ENCODE data around the gene CPTP. TPM values are rescaled to one million over a fixed set of nuclear protein-coding genes. Genes with fewer than 3 reads are reported as not detected.

Gene CPTP
- total and polyA plus RNA-seq, 7 experiments from 2014 or later: 11.5 to 29.3 (median 19.1) TPM

DNA sequence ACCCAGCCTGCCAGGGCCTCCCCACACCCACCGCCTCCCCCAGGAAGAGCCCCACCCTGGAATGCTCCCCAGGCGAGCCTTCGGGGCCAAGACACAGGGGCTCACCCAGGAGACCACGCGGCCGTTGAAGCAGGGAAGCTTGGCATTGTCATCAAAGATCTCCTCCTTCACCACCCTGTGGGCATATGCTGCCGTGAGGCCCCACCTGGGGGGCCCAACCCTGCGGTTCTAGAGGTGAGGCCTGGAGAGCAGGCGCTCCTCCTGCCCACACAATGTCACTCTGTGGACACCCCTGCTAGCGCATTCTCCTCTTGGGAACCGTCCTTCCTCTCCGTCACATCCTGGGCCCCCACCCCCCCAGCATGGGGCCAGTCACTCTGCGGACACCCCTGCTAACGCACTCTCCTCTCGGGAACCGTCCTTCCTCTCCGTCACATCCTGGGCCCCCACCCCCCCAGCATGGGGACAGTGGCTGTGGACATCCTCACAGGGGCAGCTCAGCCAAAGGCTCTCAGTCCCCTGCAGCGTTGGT lies 18.0 kb downstream of the CPTP start:
- H3K27me3 Mint-ChIP-seq: no peaks in the 10 kb centered on the region
- H3K36me3 ChIP-seq (ENCODE audit: control insufficient read depth in 2 of 3, insufficient read depth in 3 of 3, low read length in 3 of 3): peaks cover 0 to 24% (median 0%) of the 10 kb centered on the region in 3 experiments
- peaks cover 0 to 1% of the 10 kb centered on the region in 2 donors for H3K4me1 ChIP-seq (ENCODE audit: control insufficient read depth in 2 of 2, insufficient read depth in 2 of 2, low read length in 2 of 2)
- ChIA-PET POLR2A (no interaction called here), CTCF (no interaction called here)
- H3K4me3 Mint-ChIP-seq: no peak overlapping the region
- peaks cover 0 to 4% (median 0%) of the 10 kb centered on the region in 11 donors for H3K9me3 Mint-ChIP-seq
- ATAC-seq (no peak), DNase-seq (no peak)
- H3K27ac Mint-ChIP-seq: no peak overlapping the region
- peaks cover 10 to 17% (median 12%) of the 10 kb centered on the region in 7 donors for H3K4me1 Mint-ChIP-seq
- peaks cover 0 to 11% (median 4%) of the 10 kb centered on the region in 5 donors for H3K36me3 Mint-ChIP-seq
- no peak overlapping the region for H3K4me3 ChIP-seq (ENCODE audit: low read length)
- intact Hi-C loops (cut with micrococcal nuclease): no loop called here
- H3K27ac ChIP-seq (ENCODE audit: low read depth, low read length): no peak overlapping the region
- H3K9me3 ChIP-seq (ENCODE audit: control insufficient read depth in 2 of 3, low read length in 3 of 3): no peaks in the 10 kb centered on the region
- no peaks in the 10 kb centered on the region for H3K27me3 ChIP-seq (ENCODE audit: control insufficient read depth in 2 of 2, insufficient read depth in 2 of 2, low read length in 2 of 2)

DNA sequence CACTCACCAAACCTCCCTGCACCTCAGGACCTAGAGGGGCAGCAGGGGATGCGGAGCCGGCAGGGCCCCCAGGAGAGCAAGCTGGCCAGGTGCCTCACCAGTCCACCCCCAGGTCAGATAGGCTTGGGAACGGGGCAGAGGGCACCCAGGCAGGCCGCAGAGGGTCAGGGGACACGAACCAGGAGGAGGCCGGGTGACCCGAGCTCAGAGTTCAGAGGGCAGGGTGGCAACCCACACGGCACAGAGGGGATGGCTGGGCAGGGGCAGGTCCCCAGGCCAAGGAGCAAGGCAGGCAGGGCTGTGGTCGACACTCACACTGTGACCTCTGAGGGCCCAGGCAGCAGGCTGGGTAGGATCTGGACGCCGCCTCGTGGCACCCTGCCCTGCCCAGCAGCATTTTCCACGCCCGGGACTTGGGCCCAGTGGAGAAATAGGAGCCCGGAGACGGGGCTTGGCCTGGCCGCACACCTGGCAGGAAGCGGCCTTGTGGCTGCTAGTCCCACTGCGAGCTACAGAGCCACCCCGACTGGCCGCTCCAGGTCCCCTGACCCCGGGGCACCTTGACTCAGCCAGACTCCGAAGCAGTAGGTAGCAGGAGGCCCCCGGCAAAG lies 19.3 kb downstream of the CPTP start:
- H3K4me3 ChIP-seq (ENCODE audit: low read length): no peak overlapping the region
- ChIA-PET CTCF (interaction anchor here (0.7 kb wide), 1 partner anchor 306 kb away, joined by 3 read pairs; no protein-coding TSS in a partner anchor), POLR2A (no interaction called here)
- peaks cover 0 to 4% (median 0%) of the 10 kb centered on the region in 11 donors for H3K9me3 Mint-ChIP-seq
- H3K36me3 ChIP-seq (ENCODE audit: control insufficient read depth in 2 of 3, insufficient read depth in 3 of 3, low read length in 3 of 3): peaks cover 0 to 16% (median 0%) of the 10 kb centered on the region in 3 experiments
- ATAC-seq (no peak), DNase-seq (no peak)
- H3K27ac Mint-ChIP-seq: no peak overlapping the region
- no peaks in the 10 kb centered on the region for H3K27me3 Mint-ChIP-seq
- peaks cover 0 to 11% (median 4%) of the 10 kb centered on the region in 5 donors for H3K36me3 Mint-ChIP-seq
- no peaks in the 10 kb centered on the region for H3K27me3 ChIP-seq (ENCODE audit: control insufficient read depth in 2 of 2, insufficient read depth in 2 of 2, low read length in 2 of 2)
- peaks cover 12 to 22% (median 13%) of the 10 kb centered on the region in 7 donors for H3K4me1 Mint-ChIP-seq
- H3K9me3 ChIP-seq (ENCODE audit: control insufficient read depth in 2 of 3, low read length in 3 of 3): no peaks in the 10 kb centered on the region
- H3K27ac ChIP-seq (ENCODE audit: low read depth, low read length): no peak overlapping the region
- peaks cover 0 to 9% of the 10 kb centered on the region in 2 donors for H3K4me1 ChIP-seq (ENCODE audit: control insufficient read depth in 2 of 2, insufficient read depth in 2 of 2, low read length in 2 of 2)
- intact Hi-C loops (cut with micrococcal nuclease): no loop called here
- H3K4me3 Mint-ChIP-seq: no peak overlapping the region

DNA sequence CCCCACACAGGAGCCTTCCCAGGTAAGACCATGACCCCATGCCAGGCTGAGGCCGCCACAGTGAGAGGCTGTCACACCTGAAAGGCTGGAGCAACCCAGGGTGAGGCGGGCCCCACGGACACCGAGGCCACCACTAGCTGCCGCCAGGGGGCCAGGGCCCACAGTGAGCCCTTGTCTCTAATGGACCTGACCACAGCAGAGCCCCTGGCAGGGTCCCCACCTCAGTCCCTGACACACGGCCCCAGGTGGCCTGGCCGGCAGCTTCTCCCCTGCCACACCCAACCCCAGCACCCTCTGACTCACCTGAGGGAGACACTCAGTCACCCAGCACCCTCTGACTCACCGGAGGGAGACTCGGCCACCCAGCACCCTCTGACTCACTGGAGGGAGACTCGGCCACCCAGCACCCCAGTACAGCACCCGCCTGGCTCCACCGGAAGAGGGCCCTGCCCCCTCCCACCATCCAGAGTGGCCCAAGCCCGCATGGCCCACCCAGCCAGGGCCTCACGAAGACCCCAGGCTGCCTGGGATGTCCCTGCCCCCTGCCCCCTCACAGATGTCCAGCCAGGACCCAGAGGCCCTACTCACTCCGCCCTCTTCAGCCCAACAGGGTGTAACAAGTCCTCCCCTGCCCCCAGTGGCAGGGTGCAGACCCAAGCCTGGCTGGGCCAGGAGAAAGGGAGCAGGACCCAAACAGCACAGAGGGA lies 20.2 kb downstream of the CPTP start:
- intact Hi-C loops (cut with micrococcal nuclease): no loop called here
- CTCF ChIA-PET: no interaction called here
- H3K36me3 Mint-ChIP-seq: peaks cover 0 to 11% (median 4%) of the 10 kb centered on the region in 5 donors

DNA sequence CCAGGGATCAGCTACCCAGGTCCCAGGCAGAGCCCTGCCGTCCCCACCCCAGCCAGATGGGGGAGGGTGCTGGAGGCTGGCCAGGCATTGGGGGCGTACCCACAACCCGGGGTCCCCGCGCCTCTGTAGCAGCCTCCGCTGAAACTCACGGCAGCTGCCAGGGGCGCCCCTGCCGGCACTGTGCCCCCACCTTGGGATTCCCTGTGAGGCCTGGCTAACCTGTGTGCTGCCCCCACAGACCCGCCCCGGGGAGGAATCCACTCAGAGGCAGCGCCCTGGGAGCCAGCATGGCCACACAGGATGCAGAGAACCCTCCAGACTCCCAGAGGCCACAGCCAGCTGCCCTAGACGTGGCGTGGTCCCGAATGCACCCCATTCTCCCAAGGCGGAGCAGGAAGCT lies 20.8 kb downstream of the CPTP start:
- ChIA-PET CTCF (no interaction called here), POLR2A (no interaction called here)
- ATAC-seq: no peak
- Mint-ChIP-seq H3K27ac (no peak overlapping the region), H3K9me3 (peaks cover 0 to 4% (median 0%) of the 10 kb centered on the region in 11 donors), H3K36me3 (peaks cover 0 to 11% (median 4%) of the 10 kb centered on the region in 5 donors), H3K4me3 (no peak overlapping the region), H3K27me3 (no peaks in the 10 kb centered on the region), H3K4me1 (peaks cover 12 to 22% (median 13%) of the 10 kb centered on the region in 7 donors)
- intact Hi-C loops (cut with micrococcal nuclease): no loop called here
- no peak for DNase-seq
- H3K27me3 ChIP-seq (ENCODE audit: control insufficient read depth in 2 of 2, insufficient read depth in 2 of 2, low read length in 2 of 2): no peaks in the 10 kb centered on the region
- H3K4me3 ChIP-seq (ENCODE audit: low read length): no peak overlapping the region
- H3K4me1 ChIP-seq (ENCODE audit: control insufficient read depth in 2 of 2, insufficient read depth in 2 of 2, low read length in 2 of 2): peaks cover 0 to 9% of the 10 kb centered on the region in 2 donors
- no peak overlapping the region for H3K27ac ChIP-seq (ENCODE audit: low read depth, low read length)
- H3K36me3 ChIP-seq (ENCODE audit: control insufficient read depth in 2 of 3, insufficient read depth in 3 of 3, low read length in 3 of 3): peaks cover 0 to 8% (median 0%) of the 10 kb centered on the region in 3 experiments
- no peaks in the 10 kb centered on the region for H3K9me3 ChIP-seq (ENCODE audit: control insufficient read depth in 2 of 3, low read length in 3 of 3)

More for the DNA sequence above, 20.2 kb downstream of the CPTP start:
- no peak overlapping the region for H3K4me3 Mint-ChIP-seq
- no peak overlapping the region for H3K4me3 ChIP-seq (ENCODE audit: low read length)
- ATAC-seq (no peak), DNase-seq (no peak)
- H3K4me1 Mint-ChIP-seq: peaks cover 12 to 22% (median 13%) of the 10 kb centered on the region in 7 donors
- no peaks in the 10 kb centered on the region for H3K27me3 Mint-ChIP-seq
- H3K27ac ChIP-seq (ENCODE audit: low read depth, low read length): no peak overlapping the region
- peak overlapping the region in 1 of 9 donors; percentile 25 for H3K27ac Mint-ChIP-seq
- peaks cover 0 to 9% of the 10 kb centered on the region in 2 donors for H3K4me1 ChIP-seq (ENCODE audit: control insufficient read depth in 2 of 2, insufficient read depth in 2 of 2, low read length in 2 of 2)
- H3K27me3 ChIP-seq (ENCODE audit: control insufficient read depth in 2 of 2, insufficient read depth in 2 of 2, low read length in 2 of 2): no peaks in the 10 kb centered on the region
- H3K36me3 ChIP-seq (ENCODE audit: control insufficient read depth in 2 of 3, insufficient read depth in 3 of 3, low read length in 3 of 3): peaks cover 0 to 13% (median 0%) of the 10 kb centered on the region in 3 experiments
- H3K9me3 ChIP-seq (ENCODE audit: control insufficient read depth in 2 of 3, low read length in 3 of 3): no peaks in the 10 kb centered on the region
- POLR2A ChIA-PET: no interaction called here
- H3K9me3 Mint-ChIP-seq: peaks cover 0 to 4% (median 0%) of the 10 kb centered on the region in 11 donors

DNA sequence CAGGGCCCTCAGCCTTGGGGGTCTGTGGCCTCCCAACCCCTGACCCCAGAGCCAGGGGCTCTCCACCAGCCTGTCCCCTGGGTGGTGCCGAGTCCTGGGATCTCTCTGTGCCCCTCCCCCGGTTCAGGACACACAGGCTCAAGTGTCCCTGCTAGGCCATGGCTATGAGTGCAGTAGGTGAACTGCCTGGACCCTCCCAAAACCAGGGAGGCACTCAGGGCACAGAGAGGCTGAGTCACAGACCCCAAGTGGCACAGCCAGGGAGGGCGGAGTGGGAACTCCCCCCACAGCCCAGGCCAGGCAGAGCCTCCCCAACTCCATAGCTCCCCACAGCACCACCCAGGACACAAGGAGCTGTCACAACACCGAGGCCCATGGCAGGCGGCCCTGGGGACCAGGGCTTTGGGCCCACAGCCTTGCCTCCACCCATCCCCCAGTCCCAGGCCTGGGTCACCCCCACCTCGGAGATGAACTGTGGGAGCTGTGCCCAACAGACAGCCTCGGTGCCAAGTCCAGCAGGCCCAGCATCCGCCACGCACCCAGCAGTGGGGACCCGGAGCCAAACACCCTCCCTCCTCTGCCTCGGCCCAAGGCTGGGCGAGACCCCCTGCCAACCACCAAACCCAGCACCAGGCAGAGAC lies 21.4 kb downstream of the CPTP start:
- no peaks in the 10 kb centered on the region for H3K9me3 ChIP-seq (ENCODE audit: control insufficient read depth in 2 of 3, low read length in 3 of 3)
- peak overlapping the region in 1 of 9 donors; percentile 2 for H3K27ac Mint-ChIP-seq
- no peaks in the 10 kb centered on the region for H3K27me3 Mint-ChIP-seq
- ChIA-PET POLR2A (interaction anchor here (0.5 kb wide), 1 partner anchor 53 kb away, joined by 3 read pairs; the partner anchor contains the start of gene CCNL2), CTCF (no interaction called here)
- no peak overlapping the region for H3K4me3 Mint-ChIP-seq
- H3K27me3 ChIP-seq (ENCODE audit: control insufficient read depth in 2 of 2, insufficient read depth in 2 of 2, low read length in 2 of 2): no peaks in the 10 kb centered on the region
- H3K27ac ChIP-seq (ENCODE audit: low read depth, low read length): peak overlapping the region; percentile 21
- H3K4me1 Mint-ChIP-seq: peaks cover 12 to 22% (median 13%) of the 10 kb centered on the region in 7 donors
- DNase-seq: no peak
- H3K4me1 ChIP-seq (ENCODE audit: control insufficient read depth in 2 of 2, insufficient read depth in 2 of 2, low read length in 2 of 2): peaks cover 0 to 9% of the 10 kb centered on the region in 2 donors
- peaks cover 0 to 5% (median 4%) of the 10 kb centered on the region in 5 donors for H3K36me3 Mint-ChIP-seq
- no peak for ATAC-seq
- H3K9me3 Mint-ChIP-seq: peaks cover 0 to 2% (median 0%) of the 10 kb centered on the region in 11 donors
- intact Hi-C loops (cut with micrococcal nuclease): no loop called here
- H3K36me3 ChIP-seq (ENCODE audit: control insufficient read depth in 2 of 3, insufficient read depth in 3 of 3, low read length in 3 of 3): peaks cover 0 to 5% (median 0%) of the 10 kb centered on the region in 3 experiments
- no peak overlapping the region for H3K4me3 ChIP-seq (ENCODE audit: low read length)

DNA sequence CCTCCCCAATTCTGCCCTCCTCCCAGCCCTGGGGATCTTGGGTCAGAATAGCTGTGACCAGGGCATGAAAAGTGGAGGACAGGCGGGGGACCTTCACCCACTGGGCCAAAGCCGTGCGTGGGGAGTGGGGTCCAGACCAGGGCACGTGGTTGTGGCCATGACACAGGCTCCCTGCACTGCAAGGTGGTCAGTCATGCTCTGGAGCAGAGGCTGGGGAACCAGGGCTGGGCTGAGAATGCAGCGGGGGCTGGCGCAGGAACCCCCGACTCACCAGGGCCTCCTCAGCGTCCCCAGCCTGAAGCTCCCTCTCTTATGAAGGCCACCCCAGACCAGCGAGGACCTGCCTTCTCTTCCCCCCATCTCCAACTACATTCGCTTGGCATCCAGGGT lies 21.9 kb downstream of the CPTP start:
- H3K27ac ChIP-seq (ENCODE audit: low read depth, low read length): no peak overlapping the region
- H3K4me1 ChIP-seq (ENCODE audit: control insufficient read depth in 2 of 2, insufficient read depth in 2 of 2, low read length in 2 of 2): peaks cover 0 to 9% of the 10 kb centered on the region in 2 donors
- intact Hi-C loops (cut with micrococcal nuclease): no loop called here
- CTCF ChIA-PET: no interaction called here
- ATAC-seq (no peak), DNase-seq (no peak)
- peaks cover 0 to under 1% (median 0%) of the 10 kb centered on the region in 3 experiments for H3K36me3 ChIP-seq (ENCODE audit: control insufficient read depth in 2 of 3, insufficient read depth in 3 of 3, low read length in 3 of 3)
- H3K4me1 Mint-ChIP-seq: peaks cover 12 to 22% (median 13%) of the 10 kb centered on the region in 7 donors
- H3K27me3 ChIP-seq (ENCODE audit: control insufficient read depth in 2 of 2, insufficient read depth in 2 of 2, low read length in 2 of 2): no peaks in the 10 kb centered on the region
- no peaks in the 10 kb centered on the region for H3K27me3 Mint-ChIP-seq
- H3K9me3 Mint-ChIP-seq: no peaks in the 10 kb centered on the region
- H3K27ac Mint-ChIP-seq: peak overlapping the region in 1 of 9 donors; percentile 16
- peak overlapping the region in 4 of 10 donors; percentile 59 to 85 (median 76) for H3K4me3 Mint-ChIP-seq
- H3K4me3 ChIP-seq (ENCODE audit: low read length): no peak overlapping the region
- POLR2A ChIA-PET: no interaction called here
- peaks cover 0 to under 1% (median 0%) of the 10 kb centered on the region in 5 donors for H3K36me3 Mint-ChIP-seq
- no peaks in the 10 kb centered on the region for H3K9me3 ChIP-seq (ENCODE audit: control insufficient read depth in 2 of 3, low read length in 3 of 3)

All from naive thymus-derived CD4-positive, alpha-beta T cell (primary cell).